Transverse colon (tissue), 4 donors: ENCODE results near the gene PIM3. TPM values are rescaled to one million over a fixed set of nuclear protein-coding genes. Genes with fewer than 3 reads are reported as not detected.
A peak's percentile ranks its signal among the peaks of the same experiment; 100 is the strongest.

Experiments used
- DNase-seq: peaks from one replicate; pipeline ENCODE4 v3.0.0-alpha.2; 2019
- H3K27ac ChIP-seq, 4 donors: fragments of 200-600 bp; sonication (generic); 2 replicates each; pipeline ENCODE4 v1.5.1; 2016 to 2018; ENCODE audit warnings: inconsistent platforms in 4 of 4
- H3K27me3 ChIP-seq: fragments of 200-600 bp; sonication (generic); 2 replicates; pipeline ENCODE4 v1.5.1; 2017; ENCODE audit warnings: inconsistent platforms
- H3K36me3 ChIP-seq, 4 donors: fragments of 200-600 bp; sonication (generic); 2 replicates each; pipeline ENCODE4 v1.5.1; 2017 to 2019; ENCODE audit warnings: inconsistent platforms in 4 of 4
- H3K4me1 ChIP-seq, 4 donors: fragments of 200-600 bp; sonication (generic); 2 replicates each; pipeline ENCODE4 v1.5.1; 2017 to 2020; ENCODE audit warnings: inconsistent platforms in 4 of 4
- H3K4me3 ChIP-seq, 4 donors: fragments of 200-600 bp; sonication (generic); 1 replicate in 1 of 4; 2 replicates in 3 of 4; pipeline versions ENCODE4 v1.5.1 to v1.6.1; 2017 to 2019; ENCODE audit warnings: inconsistent platforms in 4 of 4
- H3K9me3 ChIP-seq, 2 donors: fragments of 200-600 bp; sonication (generic); 2 replicates each; pipeline ENCODE4 v1.5.1; 2017 to 2019; ENCODE audit warnings: inconsistent platforms in 2 of 2
- EP300 ChIP-seq: sonication (generic); formaldehyde crosslinking; IDR thresholded peaks from one replicate; pipeline ENCODE4 v1.6.1; 2017; ENCODE audit warnings: antibody characterized with exemption, low read depth
- POLR2A ChIP-seq: fragments of 450-650 bp; IDR thresholded peaks from one replicate; pipeline ENCODE4 v1.6.1; 2016; ENCODE audit warnings: antibody characterized with exemption, mild to moderate bottlenecking, moderate library complexity
- POLR2AphosphoS5 ChIP-seq, 3 donors: sonication (generic); formaldehyde crosslinking; IDR thresholded peaks; one replicate each; pipeline ENCODE4 v1.6.1; 2016; ENCODE audit warnings: antibody characterized with exemption in 3 of 3
- WGBS, 2 donors: methylation state at CpG; one replicate each; pipeline ENCODE4 v1.1.5; 2018; ENCODE audit warnings: low coverage in 1 of 2; 5-methylcytosine and 5-hydroxymethylcytosine counted together
- in situ Hi-C, 4 donors: fragments of 200-750 bp; cut with MboI; loops; one replicate each; pipeline versions ENCODE4 v1.15.0 to v1.15.1; 2017; ENCODE audit warnings: low sequenced_read_pairs in 3 of 4, low pct_ligation_motif_present in 1 of 4, low pct_unique_long_range_greater_than_20kb in 1 of 4
- intact Hi-C: fragments of 100-400 bp; cut with DNase I; formaldehyde crosslinking; loops from one replicate; pipeline ENCODE4 v1.15.1; 2023; ENCODE audit warnings: low total_unique reads
- total RNA-seq, 4 donors: library from RNA; depleted of rRNA; stranded (reverse); fragments of >200 nt; gene quantifications; one replicate each; pipeline ENCODE4 v1.1.0, GENCODE V29; 2016
- TF ChIP-seq, protein P1 (sequence below), 5 experiments: fragments of 200-600 bp in 3 of 5; fragments of 450-650 bp in 2 of 5; sonication (generic) in 3 of 5; IDR thresholded peaks; 1 replicate in 2 of 5; 2 replicates in 3 of 5; pipeline ENCODE4 v1.5.1; 2016 to 2017; ENCODE audit warnings: antibody characterized with exemption in 5 of 5, inconsistent platforms in 3 of 5, mild to moderate bottlenecking in 2 of 5, moderate library complexity in 1 of 5

The PIM3 gene
- total RNA-seq, 4 donors from 2014 or later: 115 to 290 (median 147) TPM

DNA sequence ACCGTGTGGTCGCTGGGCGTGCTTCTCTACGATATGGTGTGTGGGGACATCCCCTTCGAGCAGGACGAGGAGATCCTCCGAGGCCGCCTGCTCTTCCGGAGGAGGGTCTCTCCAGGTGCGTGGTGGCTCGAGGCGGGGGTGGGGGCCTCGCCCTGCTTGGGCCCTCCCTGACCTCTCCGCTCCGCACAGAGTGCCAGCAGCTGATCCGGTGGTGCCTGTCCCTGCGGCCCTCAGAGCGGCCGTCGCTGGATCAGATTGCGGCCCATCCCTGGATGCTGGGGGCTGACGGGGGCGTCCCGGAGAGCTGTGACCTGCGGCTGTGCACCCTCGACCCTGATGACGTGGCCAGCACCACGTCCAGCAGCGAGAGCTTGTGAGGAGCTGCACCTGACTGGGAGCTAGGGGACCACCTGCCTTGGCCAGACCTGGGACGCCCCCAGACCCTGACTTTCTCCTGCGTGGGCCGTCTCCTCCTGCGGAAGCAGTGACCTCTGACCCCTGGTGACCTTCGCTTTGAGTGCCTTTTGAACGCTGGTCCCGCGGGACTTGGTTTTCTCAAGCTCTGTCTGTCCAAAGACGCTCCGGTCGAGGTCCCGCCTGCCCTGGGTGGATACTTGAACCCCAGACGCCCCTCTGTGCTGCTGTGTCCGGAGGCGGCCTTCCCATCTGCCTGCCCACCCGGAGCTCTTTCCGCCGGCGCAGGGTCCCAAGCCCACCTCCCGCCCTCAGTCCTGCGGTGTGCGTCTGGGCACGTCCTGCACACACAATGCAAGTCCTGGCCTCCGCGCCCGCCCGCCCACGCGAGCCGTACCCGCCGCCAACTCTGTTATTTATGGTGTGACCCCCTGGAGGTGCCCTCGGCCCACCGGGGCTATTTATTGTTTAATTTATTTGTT, 2.4 kb downstream of the PIM3 start:
- Histone ChIP-seq H3K4me1 (peaks cover 30 to 60% (median 57%) of the 10 kb centered on the region in 4 donors), H3K27me3 (no peaks in the 10 kb centered on the region), H3K36me3 (peaks cover 0 to 13% (median 8%) of the 10 kb centered on the region in 4 donors), H3K4me3 (peak overlapping the region; percentile 86 to 99 (median 94)), H3K9me3 (no peaks in the 10 kb centered on the region), H3K27ac (peak overlapping the region; percentile 93 to 95 (median 94))
- intact Hi-C loops: no loop called here
- in situ Hi-C loops: loop anchor here in 1 of 4 donors (25.0 kb wide), 1 partner anchor 101 kb away; the partner anchor contains the start of gene ZBED4
- TF ChIP-seq POLR2A (no peak), EP300 (no peak), POLR2AphosphoS5 (IDR thresholded peaks at IDR 0.05) (peak in 1 of 3 donors; percentile 5)
- TF ChIP-seq, protein P1, sequence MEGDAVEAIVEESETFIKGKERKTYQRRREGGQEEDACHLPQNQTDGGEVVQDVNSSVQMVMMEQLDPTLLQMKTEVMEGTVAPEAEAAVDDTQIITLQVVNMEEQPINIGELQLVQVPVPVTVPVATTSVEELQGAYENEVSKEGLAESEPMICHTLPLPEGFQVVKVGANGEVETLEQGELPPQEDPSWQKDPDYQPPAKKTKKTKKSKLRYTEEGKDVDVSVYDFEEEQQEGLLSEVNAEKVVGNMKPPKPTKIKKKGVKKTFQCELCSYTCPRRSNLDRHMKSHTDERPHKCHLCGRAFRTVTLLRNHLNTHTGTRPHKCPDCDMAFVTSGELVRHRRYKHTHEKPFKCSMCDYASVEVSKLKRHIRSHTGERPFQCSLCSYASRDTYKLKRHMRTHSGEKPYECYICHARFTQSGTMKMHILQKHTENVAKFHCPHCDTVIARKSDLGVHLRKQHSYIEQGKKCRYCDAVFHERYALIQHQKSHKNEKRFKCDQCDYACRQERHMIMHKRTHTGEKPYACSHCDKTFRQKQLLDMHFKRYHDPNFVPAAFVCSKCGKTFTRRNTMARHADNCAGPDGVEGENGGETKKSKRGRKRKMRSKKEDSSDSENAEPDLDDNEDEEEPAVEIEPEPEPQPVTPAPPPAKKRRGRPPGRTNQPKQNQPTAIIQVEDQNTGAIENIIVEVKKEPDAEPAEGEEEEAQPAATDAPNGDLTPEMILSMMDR (IDR thresholded peaks at IDR 0.05): peak in 1 of 5 experiments; percentile 23
- 52 to 86% methylated on average over 4 to 47 of the region's 63 CpGs for WGBS, 2 donors
- DNase-seq: peak; percentile 25

DNA sequence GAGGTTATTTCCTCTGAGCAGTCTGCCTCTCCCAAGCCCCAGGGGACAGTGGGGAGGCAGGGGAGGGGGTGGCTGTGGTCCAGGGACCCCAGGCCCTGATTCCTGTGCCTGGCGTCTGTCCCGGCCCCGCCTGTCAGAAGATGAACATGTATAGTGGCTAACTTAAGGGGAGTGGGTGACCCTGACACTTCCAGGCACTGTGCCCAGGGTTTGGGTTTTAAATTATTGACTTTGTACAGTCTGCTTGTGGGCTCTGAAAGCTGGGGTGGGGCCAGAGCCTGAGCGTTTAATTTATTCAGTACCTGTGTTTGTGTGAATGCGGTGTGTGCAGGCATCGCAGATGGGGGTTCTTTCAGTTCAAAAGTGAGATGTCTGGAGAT, 3.1 kb downstream of the PIM3 start:
- in situ Hi-C loops: loop anchor here in 1 of 4 donors (25.0 kb wide), 1 partner anchor 101 kb away; the partner anchor contains the start of gene ZBED4
- Histone ChIP-seq H3K27ac (peak overlapping the region; percentile 93 to 95 (median 94)), H3K27me3 (no peaks in the 10 kb centered on the region), H3K4me3 (peak overlapping the region in 3 of 4 donors; percentile 86 to 99 (median 97)), H3K36me3 (peaks cover 0 to 13% (median 8%) of the 10 kb centered on the region in 4 donors), H3K9me3 (no peaks in the 10 kb centered on the region), H3K4me1 (peaks cover 30 to 59% (median 55%) of the 10 kb centered on the region in 4 donors)
- 60 to 83% methylated on average over 1 to 6 of the region's 6 CpGs for WGBS, 2 donors
- peak; percentile 43 for DNase-seq
- no peak for TF ChIP-seq EP300
- intact Hi-C loops: no loop called here

DNA sequence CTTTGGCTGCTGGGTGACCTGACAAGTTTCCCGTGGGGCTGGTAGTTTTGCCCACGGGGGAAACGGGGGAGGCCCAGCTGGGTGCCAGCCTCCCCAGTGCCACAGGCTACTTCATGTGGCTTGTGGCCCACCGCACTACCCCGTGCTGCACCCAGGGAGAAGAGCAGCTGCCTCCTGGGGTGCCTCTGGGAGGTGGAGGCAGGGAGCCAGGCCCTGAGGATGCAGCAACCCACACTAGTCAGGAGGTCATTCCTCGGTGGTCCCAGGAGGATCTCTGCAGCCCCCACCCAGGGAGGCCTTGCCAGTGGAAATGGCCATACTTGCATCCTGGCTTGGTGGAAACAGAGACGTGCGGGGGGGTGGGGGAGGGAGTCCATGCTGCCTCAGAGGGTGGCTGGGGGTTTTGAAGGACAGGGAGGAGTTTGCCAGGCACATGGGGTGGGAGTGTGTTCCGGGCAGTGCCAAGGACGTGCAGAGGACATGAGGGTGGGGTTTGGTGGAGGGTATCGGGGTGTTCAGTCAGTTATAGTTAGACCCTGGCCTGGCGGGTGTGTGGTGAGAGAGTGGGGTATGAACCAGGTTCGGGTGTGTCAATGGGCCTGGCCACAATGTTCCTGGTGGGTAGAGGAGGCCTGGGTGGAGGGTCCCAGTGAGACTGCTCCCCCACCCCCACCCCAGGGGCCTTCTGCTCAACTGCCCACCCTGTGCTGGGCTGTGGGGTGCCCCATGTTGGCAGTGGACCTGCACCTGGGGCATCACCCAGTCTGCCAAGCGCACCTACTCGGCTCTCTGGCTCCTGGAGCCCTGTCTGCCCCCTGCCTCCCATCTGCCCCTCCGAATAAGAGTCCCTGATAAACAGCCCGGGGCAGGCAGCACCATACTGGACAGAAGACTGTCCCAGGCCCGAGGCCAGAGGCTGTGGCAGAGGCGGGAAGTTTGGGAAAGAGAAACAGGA, 3.8 kb downstream of the PIM3 start:
- in situ Hi-C loops (loop anchor here in 1 of 4 donors (25.0 kb wide), 1 partner anchor 102 kb away; the partner anchor contains the start of gene ZBED4), intact Hi-C loops (no loop called here)
- peak; percentile 17 for DNase-seq
- WGBS, 2 donors: 65% methylated on average over 17 of the region's 19 CpGs; no CpG with 5 or more reads in 1 of the 2 donors
- peak overlapping the region in 2 of 4 donors; percentile 86 to 99 for H3K4me3 ChIP-seq
- TF ChIP-seq EP300 (no peak), POLR2A (no peak), POLR2AphosphoS5 (IDR thresholded peaks at IDR 0.05) (no peak)
- TF ChIP-seq, protein P1 (IDR thresholded peaks at IDR 0.05): no peak
- peaks cover 0 to 13% (median 8%) of the 10 kb centered on the region in 4 donors for H3K36me3 ChIP-seq
- peaks cover 26 to 54% (median 47%) of the 10 kb centered on the region in 4 donors for H3K4me1 ChIP-seq
- no peaks in the 10 kb centered on the region for H3K27me3 ChIP-seq
- H3K27ac ChIP-seq: peak overlapping the region; percentile 93 to 95 (median 94)
- H3K9me3 ChIP-seq: no peaks in the 10 kb centered on the region
